ENCODE results near the gene DNPEP.

DNA sequence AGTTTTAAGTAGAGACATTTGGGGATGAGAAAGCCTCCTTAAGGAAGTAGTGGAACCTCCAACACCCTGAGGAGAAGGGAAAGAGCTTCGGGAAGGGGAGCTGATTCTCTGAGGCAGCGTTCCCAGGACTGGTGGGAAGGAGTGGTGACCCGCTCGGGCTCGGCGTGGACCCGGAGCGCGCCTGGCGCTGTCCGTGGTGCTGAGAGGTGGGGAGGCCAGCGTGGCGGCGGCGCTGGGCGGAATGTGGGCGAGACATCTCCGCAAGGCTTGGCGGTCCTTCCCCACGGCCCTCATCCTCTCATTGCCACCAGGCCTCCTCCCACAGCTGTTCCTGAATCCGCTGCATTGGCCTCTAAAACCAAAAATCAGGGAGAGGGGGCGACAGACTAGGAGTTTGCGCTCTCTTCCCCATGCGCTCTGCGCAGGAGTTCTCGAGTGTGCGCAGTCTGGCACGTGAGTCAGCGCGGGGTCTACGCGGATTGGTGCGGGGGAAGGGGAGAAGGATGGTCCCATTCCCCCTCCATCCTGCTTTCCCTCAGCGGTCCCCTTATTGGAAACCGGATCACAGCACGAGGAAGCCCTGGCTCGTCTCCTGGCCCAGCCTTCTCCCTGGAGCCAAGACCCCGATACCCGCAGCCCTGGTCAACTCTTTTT, 56.0 kb downstream of the DNPEP start:
- TF ChIP-seq, protein P1, sequence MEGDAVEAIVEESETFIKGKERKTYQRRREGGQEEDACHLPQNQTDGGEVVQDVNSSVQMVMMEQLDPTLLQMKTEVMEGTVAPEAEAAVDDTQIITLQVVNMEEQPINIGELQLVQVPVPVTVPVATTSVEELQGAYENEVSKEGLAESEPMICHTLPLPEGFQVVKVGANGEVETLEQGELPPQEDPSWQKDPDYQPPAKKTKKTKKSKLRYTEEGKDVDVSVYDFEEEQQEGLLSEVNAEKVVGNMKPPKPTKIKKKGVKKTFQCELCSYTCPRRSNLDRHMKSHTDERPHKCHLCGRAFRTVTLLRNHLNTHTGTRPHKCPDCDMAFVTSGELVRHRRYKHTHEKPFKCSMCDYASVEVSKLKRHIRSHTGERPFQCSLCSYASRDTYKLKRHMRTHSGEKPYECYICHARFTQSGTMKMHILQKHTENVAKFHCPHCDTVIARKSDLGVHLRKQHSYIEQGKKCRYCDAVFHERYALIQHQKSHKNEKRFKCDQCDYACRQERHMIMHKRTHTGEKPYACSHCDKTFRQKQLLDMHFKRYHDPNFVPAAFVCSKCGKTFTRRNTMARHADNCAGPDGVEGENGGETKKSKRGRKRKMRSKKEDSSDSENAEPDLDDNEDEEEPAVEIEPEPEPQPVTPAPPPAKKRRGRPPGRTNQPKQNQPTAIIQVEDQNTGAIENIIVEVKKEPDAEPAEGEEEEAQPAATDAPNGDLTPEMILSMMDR (IDR thresholded peaks at IDR 0.05), result no peak
- no peak for TF ChIP-seq EP300 (IDR thresholded peaks at IDR 0.05)
